Trophoblast cell (in vitro differentiated cells and primary cell): ENCODE data around the gene TCL1A.

Experiments used
- DNase-seq, 2 donors: peaks; one replicate each; pipeline ENCODE4 v3.0.0-alpha.2; 2016
- H2AFZ ChIP-seq: 2 replicates; pipeline ENCODE4 v1.6.1; 2013; ENCODE audit warnings: low read length, moderate library complexity, mild to moderate bottlenecking; ENCODE audit not compliant: insufficient read depth, poor library complexity
- H2AK5ac ChIP-seq: 2 replicates; pipeline ENCODE4 v1.6.1; 2013; ENCODE audit warnings: mild to moderate bottlenecking, low read length
- H2BK120ac ChIP-seq: 2 replicates; pipeline ENCODE4 v1.6.1; 2013; ENCODE audit warnings: low read length, mild to moderate bottlenecking, moderate library complexity; ENCODE audit not compliant: insufficient read depth, poor library complexity
- H2BK12ac ChIP-seq: 2 replicates; pipeline ENCODE4 v1.6.1; 2013; ENCODE audit warnings: mild to moderate bottlenecking, low read length, moderate library complexity
- H2BK5ac ChIP-seq: 2 replicates; pipeline ENCODE4 v1.6.1; 2013; ENCODE audit warnings: low read length, low read depth, moderate library complexity, mild to moderate bottlenecking; ENCODE audit not compliant: poor library complexity
- H3K14ac ChIP-seq: 2 replicates; pipeline ENCODE4 v1.6.1; 2013; ENCODE audit warnings: mild to moderate bottlenecking, low read length
- H3K18ac ChIP-seq: 2 replicates; pipeline ENCODE4 v1.6.1; 2013; ENCODE audit warnings: mild to moderate bottlenecking, low read length
- H3K23ac ChIP-seq: 2 replicates; pipeline ENCODE4 v1.6.1; 2013; ENCODE audit warnings: low read length
- H3K27ac ChIP-seq: 2 replicates; pipeline ENCODE4 v1.5.1; 2013; ENCODE audit warnings: low read depth, mild to moderate bottlenecking, inconsistent platforms, low read length, moderate library complexity
- H3K27me3 ChIP-seq: 2 replicates; pipeline ENCODE4 v1.6.1; 2013; ENCODE audit warnings: inconsistent platforms, mild to moderate bottlenecking, low read length, moderate library complexity; ENCODE audit not compliant: insufficient read depth
- H3K36me3 ChIP-seq, 2 experiments: 1 replicate in 1 of 2; 2 replicates in 1 of 2; pipeline ENCODE4 v1.6.1; 2013; ENCODE audit warnings: low read length in 2 of 2, mild to moderate bottlenecking in 2 of 2, moderate library complexity in 1 of 2; ENCODE audit not compliant: insufficient read depth in 2 of 2, control insufficient read depth in 1 of 2
- H3K4ac ChIP-seq: 2 replicates; pipeline ENCODE4 v1.6.1; 2013; ENCODE audit warnings: low read depth, mild to moderate bottlenecking, low read length, moderate library complexity
- H3K4me1 ChIP-seq, 2 experiments: 1 replicate in 1 of 2; 2 replicates in 1 of 2; pipeline ENCODE4 v1.6.1; 2013; ENCODE audit warnings: low read length in 2 of 2, mild to moderate bottlenecking in 2 of 2, moderate library complexity in 1 of 2; ENCODE audit not compliant: insufficient read depth in 2 of 2, control insufficient read depth in 1 of 2
- H3K4me2 ChIP-seq: 2 replicates; pipeline ENCODE4 v1.6.1; 2013; ENCODE audit warnings: inconsistent platforms, mild to moderate bottlenecking, low read length, moderate library complexity
- H3K4me3 ChIP-seq: 2 replicates; pipeline ENCODE4 v1.5.1; 2013; ENCODE audit warnings: mild to moderate bottlenecking, low read depth, low read length, inconsistent platforms
- H3K79me1 ChIP-seq: one replicate; pipeline ENCODE4 v1.6.1; 2013; ENCODE audit warnings: low read length
- H3K79me2 ChIP-seq: 2 replicates; pipeline ENCODE4 v1.6.1; 2013; ENCODE audit warnings: low read length, mild to moderate bottlenecking; ENCODE audit not compliant: control insufficient read depth, insufficient read depth, poor library complexity
- H3K9ac ChIP-seq: 2 replicates; pipeline ENCODE4 v1.6.1; 2013; ENCODE audit warnings: mild to moderate bottlenecking, low read length
- H3K9me3 ChIP-seq: 2 replicates; pipeline ENCODE4 v1.6.1; 2013; ENCODE audit warnings: low read depth, mild to moderate bottlenecking, control low read depth, inconsistent platforms, low read length; ENCODE audit not compliant: insufficient read depth
- H4K12ac ChIP-seq: 2 replicates; pipeline ENCODE4 v1.6.1; 2013; ENCODE audit warnings: low read depth, mild to moderate bottlenecking, low read length, moderate library complexity
- H4K8ac ChIP-seq: 2 replicates; pipeline ENCODE4 v1.6.1; 2013; ENCODE audit warnings: low read depth, mild to moderate bottlenecking, low read length, moderate library complexity
- H4K91ac ChIP-seq: one replicate; pipeline ENCODE4 v1.6.1; 2013; ENCODE audit warnings: low read depth, mild to moderate bottlenecking, low read length, moderate library complexity
- WGBS: extraction: QIAGEN DNeasy Blood & Tissue Kit; methylation state at CpG from one replicate; pipeline ENCODE4 v1.1.7; 2013; ENCODE audit warnings: missing lambda C conversion rate; ENCODE audit not compliant: insufficient read length, insufficient coverage; ENCODE audit errors: extremely low coverage; 5-methylcytosine and 5-hydroxymethylcytosine counted together

TCL1A gene

DNA sequence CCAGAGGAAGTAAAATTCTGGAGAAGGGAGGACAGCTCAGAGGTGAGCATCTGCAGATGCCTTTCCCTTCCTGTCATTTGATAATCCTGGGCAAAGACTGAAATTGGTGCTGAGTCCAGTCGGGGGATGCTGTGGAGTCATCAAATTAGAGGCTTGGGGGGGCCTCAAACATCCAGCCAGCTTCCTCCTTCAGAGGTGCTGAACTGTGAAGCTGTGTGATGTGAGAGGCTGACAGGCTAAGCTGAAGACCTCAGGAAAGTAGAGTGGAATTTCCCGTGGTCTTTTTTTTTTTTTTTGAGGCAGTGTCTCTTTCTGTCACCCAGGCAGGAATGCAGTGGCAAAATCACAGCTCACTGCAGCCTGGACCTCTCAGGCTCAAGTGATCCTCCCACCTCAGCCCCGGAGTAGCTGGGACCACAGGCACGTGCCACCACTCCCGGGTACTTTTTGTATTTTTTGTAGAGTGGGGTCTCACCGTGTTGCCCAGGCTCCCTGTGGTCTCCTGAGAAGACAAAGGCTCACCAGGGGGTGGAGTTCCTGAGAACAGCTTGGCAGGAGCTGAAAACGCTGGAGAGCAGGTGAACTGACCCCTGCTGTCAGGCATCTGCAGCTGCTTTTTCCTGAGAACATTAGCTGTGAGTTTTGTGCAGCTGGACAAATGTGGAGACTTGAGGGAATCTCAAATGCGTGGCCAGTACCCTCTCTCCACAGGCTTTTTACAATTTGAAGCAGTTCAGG is 33.8 kb downstream of the TCL1A start:
- H3K9me3 ChIP-seq = peaks cover 4% of the 10 kb centered on the region
- no peaks in the 10 kb centered on the region for H3K36me3 ChIP-seq
- H3K4ac ChIP-seq = peak overlapping the region; percentile 21
- no peaks in the 10 kb centered on the region for H3K79me2 ChIP-seq
- H3K4me3 ChIP-seq = no peak overlapping the region
- H2BK12ac ChIP-seq = peak overlapping the region; percentile 93
- no peak overlapping the region for H2AK5ac ChIP-seq
- peak overlapping the region; percentile 77 for H3K14ac ChIP-seq
- peak overlapping the region; percentile 81 for H2BK120ac ChIP-seq
- no peak overlapping the region for H3K4me2 ChIP-seq
- no peak overlapping the region for H3K23ac ChIP-seq
- no peak overlapping the region for H3K27ac ChIP-seq
- H4K8ac ChIP-seq = peak overlapping the region; percentile 53
- H3K79me1 ChIP-seq = no peaks in the 10 kb centered on the region
- no peak overlapping the region for H4K12ac ChIP-seq
- no peaks in the 10 kb centered on the region for H3K27me3 ChIP-seq
- no peak overlapping the region for H3K18ac ChIP-seq
- no peak overlapping the region for H3K9ac ChIP-seq
- DNase-seq = peak; percentile 42 to 73
- peak overlapping the region; percentile 12 for H2AFZ ChIP-seq
- H4K91ac ChIP-seq = peak overlapping the region; percentile 79
- H2BK5ac ChIP-seq = peak overlapping the region; percentile 66
- H3K4me1 ChIP-seq = peaks cover 0 to 2% of the 10 kb centered on the region in 2 experiments
- no CpG with 5 or more reads among the region's 8 CpGs for WGBS

DNA sequence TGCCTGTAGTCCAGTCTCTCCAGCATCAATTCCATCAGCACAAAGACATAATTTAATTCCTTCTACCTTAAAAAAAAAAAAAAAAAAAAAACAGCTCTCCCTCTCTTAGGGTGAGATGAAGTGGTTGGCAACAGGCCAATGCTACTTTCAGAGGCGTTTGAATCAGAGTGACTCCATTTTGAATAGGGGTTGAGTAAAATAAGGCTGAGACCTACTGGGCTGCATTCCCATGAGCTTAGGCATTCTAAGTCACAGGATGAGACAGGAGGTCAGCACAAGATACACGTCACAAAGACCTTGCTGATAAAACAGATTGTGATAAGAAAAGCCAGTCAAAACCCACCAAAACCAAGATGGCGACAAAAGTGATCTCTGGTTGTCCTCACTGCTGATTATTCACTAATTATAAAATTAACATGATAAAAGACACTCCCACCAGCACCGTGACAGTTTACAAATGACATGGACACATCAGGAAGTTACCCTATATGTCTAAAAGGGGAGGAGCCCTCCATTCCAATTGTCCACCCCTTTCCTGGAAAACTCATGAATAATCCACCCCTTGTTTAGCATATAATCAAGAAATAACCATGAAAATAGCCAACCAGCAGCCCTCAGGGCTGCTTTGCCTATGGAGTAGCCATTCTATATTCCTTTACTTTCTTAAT is 34.6 kb downstream of the TCL1A start:
- no peaks in the 10 kb centered on the region for H3K79me2 ChIP-seq
- H3K4ac ChIP-seq = no peak overlapping the region
- no CpG with 5 or more reads among the region's 4 CpGs for whole genome bisulfite sequencing
- H2BK120ac ChIP-seq = peak overlapping the region; percentile 77
- H3K36me3 ChIP-seq = no peaks in the 10 kb centered on the region
- H3K4me3 ChIP-seq = no peak overlapping the region
- H3K18ac ChIP-seq = no peak overlapping the region
- H3K14ac ChIP-seq = no peak overlapping the region
- no peak overlapping the region for H4K8ac ChIP-seq
- H2BK5ac ChIP-seq = peak overlapping the region; percentile 73
- no peaks in the 10 kb centered on the region for H3K79me1 ChIP-seq
- H3K9ac ChIP-seq = no peak overlapping the region
- peaks cover 4% of the 10 kb centered on the region for H3K9me3 ChIP-seq
- H4K91ac ChIP-seq = peak overlapping the region; percentile 40
- no peaks in the 10 kb centered on the region for H3K27me3 ChIP-seq
- no peak overlapping the region for H2AK5ac ChIP-seq
- no peak overlapping the region for H4K12ac ChIP-seq
- no peak overlapping the region for H2AFZ ChIP-seq
- no peak overlapping the region for H3K23ac ChIP-seq
- peaks cover 0 to 2% of the 10 kb centered on the region in 2 experiments for H3K4me1 ChIP-seq
- H3K4me2 ChIP-seq = no peak overlapping the region
- H2BK12ac ChIP-seq = no peak overlapping the region
- H3K27ac ChIP-seq = peak overlapping the region; percentile 51
- DNase-seq = peak; percentile 83 to 88

DNA sequence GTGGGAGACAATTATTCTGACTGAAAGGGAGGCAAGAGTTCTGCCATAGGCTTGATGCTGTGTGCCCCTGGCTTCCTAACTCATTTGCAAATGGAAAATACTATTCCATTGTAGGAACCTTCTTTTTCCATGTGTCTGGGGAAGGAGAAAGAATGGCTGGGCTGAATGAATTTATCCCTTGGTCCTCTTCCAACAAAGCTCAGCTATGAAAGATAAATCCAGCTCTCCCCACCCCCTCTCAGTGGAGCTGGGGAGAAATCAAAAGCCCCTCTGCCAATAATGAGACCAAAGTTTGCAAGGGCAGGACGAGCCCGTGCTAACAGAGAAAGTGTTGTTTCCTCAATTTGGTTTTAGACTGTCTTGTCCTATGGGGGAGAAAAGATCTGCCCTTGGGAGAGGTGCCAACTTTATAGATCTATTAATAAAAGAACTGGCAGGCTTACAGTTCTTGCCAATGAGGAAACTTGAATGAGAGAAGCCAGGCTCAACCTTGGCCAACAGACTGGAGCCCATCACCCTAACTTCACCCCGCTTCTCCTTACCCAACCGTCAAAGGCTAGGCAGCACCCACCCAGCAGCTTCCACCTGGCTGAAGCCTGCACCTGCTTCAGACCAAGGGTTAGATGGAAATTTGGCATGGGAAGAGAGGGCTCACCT is 36.6 kb downstream of the TCL1A start:
- Histone ChIP-seq H3K18ac (no peak overlapping the region), H2BK12ac (no peak overlapping the region), H3K23ac (no peak overlapping the region), H3K4ac (no peak overlapping the region), H3K4me3 (no peak overlapping the region), H3K79me2 (no peaks in the 10 kb centered on the region), H3K9ac (no peak overlapping the region), H3K27ac (no peak overlapping the region), H3K9me3 (peaks cover 4% of the 10 kb centered on the region), H2BK5ac (no peak overlapping the region), H2BK120ac (no peak overlapping the region), H3K14ac (no peak overlapping the region), H2AK5ac (no peak overlapping the region), H3K27me3 (no peaks in the 10 kb centered on the region), H4K12ac (no peak overlapping the region), H2AFZ (no peak overlapping the region), H3K36me3 (no peaks in the 10 kb centered on the region), H4K91ac (no peak overlapping the region), H4K8ac (no peak overlapping the region), H3K4me1 (peaks cover 0 to 2% of the 10 kb centered on the region in 2 experiments), H3K4me2 (no peak overlapping the region), H3K79me1 (no peaks in the 10 kb centered on the region)
- WGBS = no CpG with 5 or more reads among the region's 4 CpGs
- DNase-seq = no peak

DNA sequence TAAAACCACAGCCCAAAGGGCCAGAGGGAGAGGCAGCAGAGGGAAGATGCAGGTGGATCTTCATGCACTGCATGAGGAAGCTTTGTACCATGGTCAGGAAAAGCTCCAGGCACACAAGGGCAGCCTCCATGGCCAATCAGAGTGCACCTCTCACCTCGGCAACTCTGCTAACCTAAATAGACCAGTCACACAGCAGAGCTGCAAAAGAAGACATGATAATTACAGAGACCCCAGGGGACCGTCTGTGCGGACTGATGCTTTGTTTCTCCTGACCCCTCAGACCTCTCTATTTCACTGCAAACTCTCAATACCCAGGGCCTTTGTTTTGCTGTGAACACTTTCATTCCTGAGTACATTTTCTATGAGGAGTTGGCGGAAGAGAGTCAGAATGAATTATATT is 38.4 kb downstream of the TCL1A start:
- Histone ChIP-seq H2AFZ (no peak overlapping the region), H3K4me2 (no peak overlapping the region), H4K8ac (no peak overlapping the region), H3K27me3 (no peaks in the 10 kb centered on the region), H3K4ac (no peak overlapping the region), H3K18ac (no peak overlapping the region), H3K27ac (no peak overlapping the region), H2AK5ac (no peak overlapping the region), H3K14ac (no peak overlapping the region), H4K12ac (no peak overlapping the region), H2BK12ac (no peak overlapping the region), H3K36me3 (no peaks in the 10 kb centered on the region), H3K23ac (no peak overlapping the region), H3K9ac (no peak overlapping the region), H3K9me3 (peaks cover 4% of the 10 kb centered on the region), H4K91ac (no peak overlapping the region), H2BK5ac (no peak overlapping the region), H2BK120ac (no peak overlapping the region), H3K4me3 (no peak overlapping the region), H3K79me2 (no peaks in the 10 kb centered on the region), H3K79me1 (no peaks in the 10 kb centered on the region), H3K4me1 (peaks cover 0 to 2% of the 10 kb centered on the region in 2 experiments)
- no CpG with 5 or more reads among the region's 4 CpGs for WGBS
- DNase-seq = no peak
